ENCODE results near the gene DNAH9. TPM values are rescaled to one million over a fixed set of nuclear protein-coding genes. Genes with fewer than 3 reads are reported as not detected.
"Not testable (repeated sequence)": the region's sequence is repeated elsewhere in the genome, so short reads cannot be mapped to it uniquely, and the experiment has no call there.

The DNAH9 gene
- total RNA-seq, 1 donor from 2014 or later, result not detected

DNA sequence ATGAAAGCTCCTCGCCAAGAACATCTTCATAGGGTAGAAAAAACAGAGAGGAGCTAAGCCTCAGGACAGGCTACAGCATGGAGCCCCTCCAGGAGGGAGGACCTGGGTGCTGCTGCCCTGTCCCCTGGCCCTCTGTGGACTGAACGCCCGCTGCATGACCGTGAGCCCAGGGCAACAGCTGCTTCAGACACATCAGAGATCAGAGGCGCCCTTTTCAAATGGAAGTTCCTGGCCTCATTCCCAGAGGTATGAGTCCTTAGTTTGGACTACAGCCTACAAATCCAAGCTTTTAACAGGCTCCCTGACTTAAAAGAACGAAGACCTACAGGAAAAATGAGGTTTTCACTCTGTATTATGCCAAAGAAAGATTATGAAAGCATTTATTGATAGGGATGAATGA is 350.5 kb downstream of the DNAH9 start:
- intact Hi-C loops (cut with DNase I), result no loop called here
- TF ChIP-seq, protein P1, sequence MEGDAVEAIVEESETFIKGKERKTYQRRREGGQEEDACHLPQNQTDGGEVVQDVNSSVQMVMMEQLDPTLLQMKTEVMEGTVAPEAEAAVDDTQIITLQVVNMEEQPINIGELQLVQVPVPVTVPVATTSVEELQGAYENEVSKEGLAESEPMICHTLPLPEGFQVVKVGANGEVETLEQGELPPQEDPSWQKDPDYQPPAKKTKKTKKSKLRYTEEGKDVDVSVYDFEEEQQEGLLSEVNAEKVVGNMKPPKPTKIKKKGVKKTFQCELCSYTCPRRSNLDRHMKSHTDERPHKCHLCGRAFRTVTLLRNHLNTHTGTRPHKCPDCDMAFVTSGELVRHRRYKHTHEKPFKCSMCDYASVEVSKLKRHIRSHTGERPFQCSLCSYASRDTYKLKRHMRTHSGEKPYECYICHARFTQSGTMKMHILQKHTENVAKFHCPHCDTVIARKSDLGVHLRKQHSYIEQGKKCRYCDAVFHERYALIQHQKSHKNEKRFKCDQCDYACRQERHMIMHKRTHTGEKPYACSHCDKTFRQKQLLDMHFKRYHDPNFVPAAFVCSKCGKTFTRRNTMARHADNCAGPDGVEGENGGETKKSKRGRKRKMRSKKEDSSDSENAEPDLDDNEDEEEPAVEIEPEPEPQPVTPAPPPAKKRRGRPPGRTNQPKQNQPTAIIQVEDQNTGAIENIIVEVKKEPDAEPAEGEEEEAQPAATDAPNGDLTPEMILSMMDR (IDR thresholded peaks at IDR 0.05), result no peak
- Histone ChIP-seq H3K4me1 (no peaks in the 10 kb centered on the region), H3K27me3 (no peaks in the 10 kb centered on the region), H3K9me3 (peaks cover under 1 to 3% of the 10 kb centered on the region in 2 donors), H3K36me3 (no peaks in the 10 kb centered on the region), H3K27ac (no peak overlapping the region), H3K4me3 (peak overlapping the region in 1 of 2 donors; percentile 28)
- no peak for DNase-seq (ENCODE audit: low spot score in 2 of 2)

DNA sequence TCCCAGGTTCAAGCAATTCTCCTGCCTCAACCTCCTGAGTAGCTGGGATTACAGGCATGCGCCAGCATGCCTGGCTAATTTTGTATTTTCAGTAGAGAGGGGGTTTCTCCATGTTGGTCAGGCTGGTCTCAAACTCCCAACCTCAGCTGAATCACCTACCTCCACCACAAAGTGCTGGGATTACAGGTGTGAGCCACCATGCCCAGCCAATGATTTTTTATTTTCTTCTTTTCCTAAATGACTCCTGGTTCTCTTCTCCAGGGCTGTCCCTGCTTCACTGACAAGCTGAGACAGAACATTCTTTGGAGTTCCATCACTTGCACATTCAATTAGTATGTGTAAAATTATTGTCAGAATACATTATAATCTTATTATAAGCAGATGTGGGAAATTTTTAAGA is 351.3 kb downstream of the DNAH9 start:
- H3K4me1 ChIP-seq; DNase-seq (ENCODE audit: low spot score in 2 of 2); H3K36me3 ChIP-seq; intact Hi-C loops (cut with DNase I); H3K27me3 ChIP-seq; H3K4me3 ChIP-seq; H3K27ac ChIP-seq: not testable (repeated sequence)
- H3K9me3 ChIP-seq, result peaks cover 8 to 11% of the 10 kb centered on the region in 2 donors

DNA sequence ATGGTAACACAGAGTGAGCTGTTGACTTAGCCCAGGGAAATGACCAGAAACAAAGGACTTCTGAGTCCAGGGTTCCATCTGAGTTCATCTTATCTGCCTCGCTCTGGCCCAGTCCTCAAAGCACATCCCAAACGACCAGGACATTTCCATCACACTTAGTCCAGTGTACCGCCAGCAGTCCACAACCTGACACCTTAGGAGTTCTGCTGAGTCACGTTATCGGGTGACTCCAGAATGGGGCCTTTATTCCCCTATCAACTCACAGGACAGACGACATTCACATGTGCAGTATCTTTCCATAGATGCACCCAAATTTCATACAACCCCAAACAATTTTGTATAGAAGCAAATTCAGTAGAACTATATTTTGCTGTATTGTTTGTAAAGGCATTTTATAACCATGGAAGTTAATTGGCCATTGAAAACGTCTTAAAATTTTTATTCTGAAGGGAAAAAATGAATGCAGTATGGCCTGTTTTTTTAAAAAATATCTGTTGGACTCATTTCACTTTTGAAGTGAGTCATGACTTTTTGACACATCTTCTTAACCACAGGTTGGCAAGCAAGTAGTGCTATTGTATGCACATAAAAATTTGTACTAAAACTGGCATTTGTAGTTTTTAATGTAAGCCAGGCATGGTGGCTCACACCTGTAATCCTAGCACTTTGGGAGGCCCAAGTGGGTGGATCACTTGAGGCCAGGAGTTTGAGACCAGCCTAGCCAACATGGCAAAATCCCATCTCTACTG is 352.7 kb downstream of the DNAH9 start:
- Histone ChIP-seq H3K27ac (no peak overlapping the region), H3K36me3 (no peaks in the 10 kb centered on the region), H3K27me3 (no peaks in the 10 kb centered on the region), H3K9me3 (peaks cover 8 to 22% of the 10 kb centered on the region in 2 donors), H3K4me3 (no peak overlapping the region), H3K4me1 (no peaks in the 10 kb centered on the region)
- no peak for DNase-seq (ENCODE audit: low spot score in 2 of 2)
- TF ChIP-seq, protein P1 (IDR thresholded peaks at IDR 0.05), result no peak
- intact Hi-C loops (cut with DNase I), result no loop called here

DNA sequence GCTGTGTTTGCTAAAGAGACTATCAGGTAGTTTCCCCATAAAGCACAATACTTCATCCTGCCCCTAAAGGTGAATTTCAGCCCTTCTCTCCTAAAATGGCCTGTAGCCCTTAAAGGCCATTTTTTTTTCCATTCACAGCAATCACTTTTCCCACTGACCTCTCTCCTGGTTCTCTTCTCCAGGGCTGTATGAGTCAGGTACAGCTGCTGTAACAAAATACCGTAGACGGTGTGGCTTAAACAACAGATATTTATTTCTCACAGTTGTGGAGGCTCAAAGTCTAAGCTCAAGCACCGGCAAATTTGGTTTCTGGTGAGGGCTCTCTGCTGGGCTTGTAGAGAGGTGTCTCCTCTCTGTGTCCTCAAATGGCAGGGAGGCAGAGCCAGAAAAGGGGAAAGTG is 354.3 kb downstream of the DNAH9 start:
- DNase-seq (ENCODE audit: low spot score in 2 of 2), result no peak
- Histone ChIP-seq H3K4me3 (no peak overlapping the region), H3K27ac (no peak overlapping the region), H3K27me3 (no peaks in the 10 kb centered on the region), H3K36me3 (no peaks in the 10 kb centered on the region), H3K4me1 (no peaks in the 10 kb centered on the region), H3K9me3 (peaks cover 8 to 24% of the 10 kb centered on the region in 2 donors)
- TF ChIP-seq, protein P1 (IDR thresholded peaks at IDR 0.05), result no peak
- intact Hi-C loops (cut with DNase I), result no loop called here

DNA sequence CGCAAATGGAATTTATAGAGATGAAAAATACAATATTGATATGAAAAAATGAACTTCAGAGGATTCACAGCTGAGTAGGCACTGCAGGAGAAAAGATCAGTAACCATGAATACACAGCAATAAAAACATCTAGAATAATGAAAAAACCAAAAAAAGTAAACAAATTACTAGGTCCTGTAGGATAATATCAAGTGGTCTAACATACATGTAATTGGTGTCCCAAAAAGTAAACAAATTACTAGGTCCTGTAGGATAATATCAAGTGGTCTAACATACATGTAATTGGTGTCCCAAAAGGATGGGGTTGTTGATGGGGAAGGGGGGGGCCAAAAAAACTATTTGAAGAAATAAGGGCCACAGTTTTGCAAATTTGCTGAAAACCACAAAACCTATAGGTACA is 355.7 kb downstream of the DNAH9 start:
- TF ChIP-seq, protein P1 (IDR thresholded peaks at IDR 0.05), result no peak
- H3K27me3 ChIP-seq, result no peaks in the 10 kb centered on the region
- peaks cover 0 to 8% of the 10 kb centered on the region in 2 donors for H3K36me3 ChIP-seq
- no peak overlapping the region for H3K27ac ChIP-seq
- no peak overlapping the region for H3K4me3 ChIP-seq
- peaks cover 8 to 29% of the 10 kb centered on the region in 2 donors for H3K9me3 ChIP-seq
- intact Hi-C loops (cut with DNase I), result no loop called here
- no peak for DNase-seq (ENCODE audit: low spot score in 2 of 2)
- no peaks in the 10 kb centered on the region for H3K4me1 ChIP-seq

DNA sequence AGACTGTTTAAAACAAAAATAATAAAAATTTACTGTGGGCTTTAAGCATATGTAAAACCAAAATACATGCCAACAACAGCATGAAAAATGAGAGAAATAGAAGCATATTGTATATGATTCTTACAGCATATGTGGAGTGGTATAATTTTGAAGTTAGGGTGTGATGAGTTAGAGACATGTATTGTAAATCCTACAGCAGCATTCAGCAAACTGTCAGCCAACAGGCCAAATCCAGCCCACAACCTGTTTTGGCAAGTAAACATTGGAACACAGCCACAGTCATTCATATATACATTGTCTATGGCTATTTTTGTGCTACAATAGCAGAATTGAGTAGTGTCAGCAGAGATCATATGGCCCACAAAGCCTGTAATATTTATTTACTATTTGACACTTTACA is 356.7 kb downstream of the DNAH9 start:
- Histone ChIP-seq H3K4me3 (no peak overlapping the region), H3K27ac (no peak overlapping the region), H3K4me1 (no peaks in the 10 kb centered on the region), H3K36me3 (peaks cover 0 to 8% of the 10 kb centered on the region in 2 donors), H3K27me3 (no peaks in the 10 kb centered on the region), H3K9me3 (peaks cover 8 to 29% of the 10 kb centered on the region in 2 donors)
- no peak for DNase-seq (ENCODE audit: low spot score in 2 of 2)
- TF ChIP-seq, protein P1 (IDR thresholded peaks at IDR 0.05), result no peak
- intact Hi-C loops (cut with DNase I), result no loop called here

Data from ascending aorta (tissue), 2 donors.